ENCODE measurements around the gene PRKACG. TPM values are rescaled to one million over a fixed set of nuclear protein-coding genes. Genes with fewer than 3 reads are reported as not detected.

PRKACG gene
- total and polyA plus RNA-seq, 2 experiments from 2014 or later, result not detected

DNA sequence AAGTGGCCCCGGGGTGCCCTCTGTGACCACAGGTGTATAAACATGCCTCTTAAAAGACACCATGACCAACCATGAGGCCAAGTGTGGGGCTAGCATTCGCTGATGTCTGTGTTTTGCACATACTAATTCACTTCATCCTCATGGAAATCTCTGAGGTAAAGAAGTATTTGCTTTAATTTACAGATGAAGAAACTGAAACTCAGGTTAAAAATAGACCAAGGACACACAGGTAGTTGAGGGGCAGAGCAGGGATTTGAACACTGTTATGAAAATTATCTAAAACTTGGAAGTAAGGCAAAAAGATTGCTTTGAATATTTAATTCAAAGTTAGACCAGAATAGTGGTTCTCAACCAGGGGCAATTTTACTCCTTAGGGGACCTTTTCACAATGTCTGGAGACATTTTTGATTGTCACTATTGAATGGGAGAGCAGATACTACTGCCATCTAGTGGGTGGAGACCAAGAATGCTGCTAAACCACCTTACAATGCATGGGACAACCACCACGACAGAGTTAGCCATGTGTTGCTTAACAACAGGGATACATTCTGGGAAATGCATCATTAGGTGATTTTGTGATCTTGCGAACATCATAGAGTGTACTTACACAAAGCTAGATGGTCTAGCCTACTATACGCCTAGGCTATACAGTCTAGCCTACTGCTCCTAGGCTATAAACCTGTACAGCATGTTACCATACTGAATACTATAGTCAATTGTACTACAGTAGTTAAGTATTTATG lies 13.6 kb upstream of the PRKACG start:
- peak; percentile 82 for ATAC-seq
- peaks cover 4% of the 10 kb centered on the region; the same call in 1 of the 2 replicates for H3K4me1 ChIP-seq (ENCODE audit: insufficient read depth)

DNA sequence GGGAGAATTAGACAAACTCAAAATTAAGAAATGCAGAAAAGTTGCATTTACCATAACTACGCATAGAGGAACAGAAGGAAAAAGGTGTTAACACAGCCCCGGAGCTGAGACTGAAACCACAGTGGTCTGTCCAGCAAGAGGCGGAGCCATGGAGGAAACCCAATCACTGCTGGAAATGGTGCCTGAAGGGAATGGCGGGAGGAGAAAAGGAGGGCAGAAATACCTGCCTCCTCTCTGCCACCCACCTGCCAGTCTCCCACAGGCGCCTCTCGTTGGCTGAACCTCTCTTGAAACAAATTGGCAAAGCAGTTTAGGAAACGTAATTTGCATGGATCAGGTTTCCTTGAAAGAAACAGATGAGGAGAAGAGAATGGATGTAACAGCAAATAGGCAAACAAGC lies 9.7 kb upstream of the PRKACG start:
- DNase-seq (ENCODE audit: low spot score) (peak; percentile 58), ATAC-seq (peak; percentile 77)
- Mint-ChIP-seq H3K4me3 (no peak overlapping the region), H3K27me3 (ENCODE audit: insufficient read depth, low read depth, poor library complexity) (peaks cover 3% of the 10 kb centered on the region), H3K4me1 (peaks cover 22% of the 10 kb centered on the region), H3K36me3 (ENCODE audit: low read depth) (no peaks in the 10 kb centered on the region), H3K27ac (no peak overlapping the region), H3K9me3 (no peaks in the 10 kb centered on the region; the same call in 2 of the 3 replicates)
- Histone ChIP-seq H3K27me3 (ENCODE audit: insufficient read depth) (no peaks in the 10 kb centered on the region), H3K27ac (ENCODE audit: low read depth) (no peak overlapping the region), H3K4me1 (ENCODE audit: insufficient read depth) (peaks cover 10% of the 10 kb centered on the region), H4K20me1 (replicated peaks; ENCODE audit: insufficient read depth) (no peaks in the 10 kb centered on the region), H3K36me3 (ENCODE audit: insufficient read depth) (no peaks in the 10 kb centered on the region), H2AFZ (peak overlapping the region; percentile 1), H3K4me2 (no peak overlapping the region), H3K4me3 (no peak overlapping the region), H3K9me2 (ENCODE audit: insufficient read depth) (no peaks in the 10 kb centered on the region; the same call in 1 of the 2 replicates), H3F3A (replicated peaks; ENCODE audit: low read depth) (0 out of 2 replicates have a peak, but pooled peaks cover 4% of the 10 kb centered on the region), H3K79me2 (replicated peaks; ENCODE audit: insufficient read depth) (no peaks in the 10 kb centered on the region)
- TF ChIP-seq, protein P1, sequence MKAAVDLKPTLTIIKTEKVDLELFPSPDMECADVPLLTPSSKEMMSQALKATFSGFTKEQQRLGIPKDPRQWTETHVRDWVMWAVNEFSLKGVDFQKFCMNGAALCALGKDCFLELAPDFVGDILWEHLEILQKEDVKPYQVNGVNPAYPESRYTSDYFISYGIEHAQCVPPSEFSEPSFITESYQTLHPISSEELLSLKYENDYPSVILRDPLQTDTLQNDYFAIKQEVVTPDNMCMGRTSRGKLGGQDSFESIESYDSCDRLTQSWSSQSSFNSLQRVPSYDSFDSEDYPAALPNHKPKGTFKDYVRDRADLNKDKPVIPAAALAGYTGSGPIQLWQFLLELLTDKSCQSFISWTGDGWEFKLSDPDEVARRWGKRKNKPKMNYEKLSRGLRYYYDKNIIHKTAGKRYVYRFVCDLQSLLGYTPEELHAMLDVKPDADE (IDR thresholded peaks at IDR 0.05), result no peak
- TF ChIP-seq, protein P2, sequence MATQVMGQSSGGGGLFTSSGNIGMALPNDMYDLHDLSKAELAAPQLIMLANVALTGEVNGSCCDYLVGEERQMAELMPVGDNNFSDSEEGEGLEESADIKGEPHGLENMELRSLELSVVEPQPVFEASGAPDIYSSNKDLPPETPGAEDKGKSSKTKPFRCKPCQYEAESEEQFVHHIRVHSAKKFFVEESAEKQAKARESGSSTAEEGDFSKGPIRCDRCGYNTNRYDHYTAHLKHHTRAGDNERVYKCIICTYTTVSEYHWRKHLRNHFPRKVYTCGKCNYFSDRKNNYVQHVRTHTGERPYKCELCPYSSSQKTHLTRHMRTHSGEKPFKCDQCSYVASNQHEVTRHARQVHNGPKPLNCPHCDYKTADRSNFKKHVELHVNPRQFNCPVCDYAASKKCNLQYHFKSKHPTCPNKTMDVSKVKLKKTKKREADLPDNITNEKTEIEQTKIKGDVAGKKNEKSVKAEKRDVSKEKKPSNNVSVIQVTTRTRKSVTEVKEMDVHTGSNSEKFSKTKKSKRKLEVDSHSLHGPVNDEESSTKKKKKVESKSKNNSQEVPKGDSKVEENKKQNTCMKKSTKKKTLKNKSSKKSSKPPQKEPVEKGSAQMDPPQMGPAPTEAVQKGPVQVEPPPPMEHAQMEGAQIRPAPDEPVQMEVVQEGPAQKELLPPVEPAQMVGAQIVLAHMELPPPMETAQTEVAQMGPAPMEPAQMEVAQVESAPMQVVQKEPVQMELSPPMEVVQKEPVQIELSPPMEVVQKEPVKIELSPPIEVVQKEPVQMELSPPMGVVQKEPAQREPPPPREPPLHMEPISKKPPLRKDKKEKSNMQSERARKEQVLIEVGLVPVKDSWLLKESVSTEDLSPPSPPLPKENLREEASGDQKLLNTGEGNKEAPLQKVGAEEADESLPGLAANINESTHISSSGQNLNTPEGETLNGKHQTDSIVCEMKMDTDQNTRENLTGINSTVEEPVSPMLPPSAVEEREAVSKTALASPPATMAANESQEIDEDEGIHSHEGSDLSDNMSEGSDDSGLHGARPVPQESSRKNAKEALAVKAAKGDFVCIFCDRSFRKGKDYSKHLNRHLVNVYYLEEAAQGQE (IDR thresholded peaks at IDR 0.05; ENCODE audit: unreplicated experiment), result no peak
- TF ChIP-seq, protein P3, sequence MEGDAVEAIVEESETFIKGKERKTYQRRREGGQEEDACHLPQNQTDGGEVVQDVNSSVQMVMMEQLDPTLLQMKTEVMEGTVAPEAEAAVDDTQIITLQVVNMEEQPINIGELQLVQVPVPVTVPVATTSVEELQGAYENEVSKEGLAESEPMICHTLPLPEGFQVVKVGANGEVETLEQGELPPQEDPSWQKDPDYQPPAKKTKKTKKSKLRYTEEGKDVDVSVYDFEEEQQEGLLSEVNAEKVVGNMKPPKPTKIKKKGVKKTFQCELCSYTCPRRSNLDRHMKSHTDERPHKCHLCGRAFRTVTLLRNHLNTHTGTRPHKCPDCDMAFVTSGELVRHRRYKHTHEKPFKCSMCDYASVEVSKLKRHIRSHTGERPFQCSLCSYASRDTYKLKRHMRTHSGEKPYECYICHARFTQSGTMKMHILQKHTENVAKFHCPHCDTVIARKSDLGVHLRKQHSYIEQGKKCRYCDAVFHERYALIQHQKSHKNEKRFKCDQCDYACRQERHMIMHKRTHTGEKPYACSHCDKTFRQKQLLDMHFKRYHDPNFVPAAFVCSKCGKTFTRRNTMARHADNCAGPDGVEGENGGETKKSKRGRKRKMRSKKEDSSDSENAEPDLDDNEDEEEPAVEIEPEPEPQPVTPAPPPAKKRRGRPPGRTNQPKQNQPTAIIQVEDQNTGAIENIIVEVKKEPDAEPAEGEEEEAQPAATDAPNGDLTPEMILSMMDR (conservative IDR thresholded peaks at IDR 0.05; ENCODE audit: low read depth in 2 of 2), result no peak
- TF ChIP-seq JUNB (IDR thresholded peaks at IDR 0.05; ENCODE audit: unreplicated experiment) (no peak), ZNF114 (CRISPR knock-in tag; IDR thresholded peaks at IDR 0.05) (no peak)

More for the DNA sequence above, 13.6 kb upstream of the PRKACG start:
- Histone ChIP-seq H2AFZ (peak overlapping the region; percentile 1; the same call in 1 of the 2 replicates), H4K20me1 (replicated peaks; ENCODE audit: insufficient read depth) (no peaks in the 10 kb centered on the region), H3K27ac (ENCODE audit: low read depth) (no peak overlapping the region), H3F3A (replicated peaks; ENCODE audit: low read depth) (0 out of 2 replicates have a peak, but pooled peaks cover 4% of the 10 kb centered on the region), H3K4me3 (no peak overlapping the region), H3K27me3 (ENCODE audit: insufficient read depth) (no peaks in the 10 kb centered on the region), H3K36me3 (ENCODE audit: insufficient read depth) (no peaks in the 10 kb centered on the region), H3K4me2 (no peak overlapping the region), H3K9me2 (ENCODE audit: insufficient read depth) (no peaks in the 10 kb centered on the region), H3K79me2 (replicated peaks; ENCODE audit: insufficient read depth) (no peaks in the 10 kb centered on the region)
- Mint-ChIP-seq H3K27me3 (ENCODE audit: insufficient read depth, low read depth, poor library complexity) (peaks cover 3% of the 10 kb centered on the region), H3K9me3 (peaks cover 8% of the 10 kb centered on the region; the same call in 2 of the 3 replicates), H3K27ac (no peak overlapping the region), H3K4me1 (peaks cover 13% of the 10 kb centered on the region), H3K36me3 (ENCODE audit: low read depth) (0 out of 3 replicates have a peak, but pooled peaks cover 3% of the 10 kb centered on the region), H3K4me3 (no peak overlapping the region)
- TF ChIP-seq, protein P3 (conservative IDR thresholded peaks at IDR 0.05; ENCODE audit: low read depth in 2 of 2), result peak; percentile 90 to 94
- TF ChIP-seq STAT1 (IDR thresholded peaks at IDR 0.05; ENCODE audit: unreplicated experiment), result no peak
- TF ChIP-seq, protein P2 (IDR thresholded peaks at IDR 0.05; ENCODE audit: unreplicated experiment), result no peak
- DNase-seq (ENCODE audit: low spot score), result peak; percentile 85
